22Rv1 (cell line): ENCODE results near the gene ESYT1.

ENCODE experiments used
- ZFX ChIP-seq: fragments of 450-650 bp; IDR thresholded peaks from 2 replicates; pipeline ENCODE4 v1.6.1; 2017; ENCODE audit warnings: antibody characterized with exemption, borderline replicate concordance
- TF ChIP-seq, protein P1 (sequence below): fragments of 450-650 bp; IDR thresholded peaks from 2 replicates; pipeline ENCODE4 v1.5.1; 2017; ENCODE audit warnings: mild to moderate bottlenecking

- TF ChIP-seq, protein P1, sequence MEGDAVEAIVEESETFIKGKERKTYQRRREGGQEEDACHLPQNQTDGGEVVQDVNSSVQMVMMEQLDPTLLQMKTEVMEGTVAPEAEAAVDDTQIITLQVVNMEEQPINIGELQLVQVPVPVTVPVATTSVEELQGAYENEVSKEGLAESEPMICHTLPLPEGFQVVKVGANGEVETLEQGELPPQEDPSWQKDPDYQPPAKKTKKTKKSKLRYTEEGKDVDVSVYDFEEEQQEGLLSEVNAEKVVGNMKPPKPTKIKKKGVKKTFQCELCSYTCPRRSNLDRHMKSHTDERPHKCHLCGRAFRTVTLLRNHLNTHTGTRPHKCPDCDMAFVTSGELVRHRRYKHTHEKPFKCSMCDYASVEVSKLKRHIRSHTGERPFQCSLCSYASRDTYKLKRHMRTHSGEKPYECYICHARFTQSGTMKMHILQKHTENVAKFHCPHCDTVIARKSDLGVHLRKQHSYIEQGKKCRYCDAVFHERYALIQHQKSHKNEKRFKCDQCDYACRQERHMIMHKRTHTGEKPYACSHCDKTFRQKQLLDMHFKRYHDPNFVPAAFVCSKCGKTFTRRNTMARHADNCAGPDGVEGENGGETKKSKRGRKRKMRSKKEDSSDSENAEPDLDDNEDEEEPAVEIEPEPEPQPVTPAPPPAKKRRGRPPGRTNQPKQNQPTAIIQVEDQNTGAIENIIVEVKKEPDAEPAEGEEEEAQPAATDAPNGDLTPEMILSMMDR, result no peak
- no peak for TF ChIP-seq ZFX
Observed at GRCh38 chr12:56159482-56160192, 31.6 kb downstream of the ESYT1 start.
